ENCODE measurements around the gene JAKMIP1.

GRCh38 chr4:6001680-6002491 is 198.5 kb downstream of the JAKMIP1 start:
- TF ChIP-seq, protein P1, sequence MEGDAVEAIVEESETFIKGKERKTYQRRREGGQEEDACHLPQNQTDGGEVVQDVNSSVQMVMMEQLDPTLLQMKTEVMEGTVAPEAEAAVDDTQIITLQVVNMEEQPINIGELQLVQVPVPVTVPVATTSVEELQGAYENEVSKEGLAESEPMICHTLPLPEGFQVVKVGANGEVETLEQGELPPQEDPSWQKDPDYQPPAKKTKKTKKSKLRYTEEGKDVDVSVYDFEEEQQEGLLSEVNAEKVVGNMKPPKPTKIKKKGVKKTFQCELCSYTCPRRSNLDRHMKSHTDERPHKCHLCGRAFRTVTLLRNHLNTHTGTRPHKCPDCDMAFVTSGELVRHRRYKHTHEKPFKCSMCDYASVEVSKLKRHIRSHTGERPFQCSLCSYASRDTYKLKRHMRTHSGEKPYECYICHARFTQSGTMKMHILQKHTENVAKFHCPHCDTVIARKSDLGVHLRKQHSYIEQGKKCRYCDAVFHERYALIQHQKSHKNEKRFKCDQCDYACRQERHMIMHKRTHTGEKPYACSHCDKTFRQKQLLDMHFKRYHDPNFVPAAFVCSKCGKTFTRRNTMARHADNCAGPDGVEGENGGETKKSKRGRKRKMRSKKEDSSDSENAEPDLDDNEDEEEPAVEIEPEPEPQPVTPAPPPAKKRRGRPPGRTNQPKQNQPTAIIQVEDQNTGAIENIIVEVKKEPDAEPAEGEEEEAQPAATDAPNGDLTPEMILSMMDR (IDR thresholded peaks at IDR 0.05): no peak
- TF ChIP-seq EZH2phosphoT487 (IDR thresholded peaks at IDR 0.05) (no peak), EZH2 (IDR thresholded peaks at IDR 0.05) (no peak)

Data from neural progenitor cell (in vitro differentiated cells).